Measurements from ENCODE around the gene RSF1. TPM values are rescaled to one million over a fixed set of nuclear protein-coding genes. Genes with fewer than 3 reads are reported as not detected.

The RSF1 gene
- total RNA-seq, 1 donor from 2014 or later = 14.5 TPM

GRCh38 chr11:77729063-77729462 is 91.5 kb downstream of the RSF1 start:
- Histone ChIP-seq H3K27me3 (ENCODE audit: control insufficient read depth, insufficient read depth, low read length) (no peaks in the 10 kb centered on the region), H3K36me3 (ENCODE audit: control insufficient read depth, insufficient read depth, low read length) (peaks cover 3% of the 10 kb centered on the region), H3K4me3 (ENCODE audit: low read depth, low read length) (no peak overlapping the region)
- TF ChIP-seq CTCF (IDR thresholded peaks at IDR 0.05; ENCODE audit: insufficient read depth, low read length, severe bottlenecking) = no peak
- DNase-seq (ENCODE audit: low read depth) (no peak), FAIRE-seq (no peak)

- no peak for TF ChIP-seq CTCF (IDR thresholded peaks at IDR 0.05; ENCODE audit: insufficient read depth, low read length, severe bottlenecking)
- peaks cover 3% of the 10 kb centered on the region for H3K36me3 ChIP-seq (ENCODE audit: control insufficient read depth, insufficient read depth, low read length)
- DNase-seq (ENCODE audit: low read depth) = no peak
- no peak for FAIRE-seq
- H3K27me3 ChIP-seq (ENCODE audit: control insufficient read depth, insufficient read depth, low read length) = no peaks in the 10 kb centered on the region
- H3K4me3 ChIP-seq (ENCODE audit: low read depth, low read length) = no peak overlapping the region
Observed at GRCh38 chr11:77728203-77728786, 92.2 kb downstream of the RSF1 start.

GRCh38 chr11:77726524-77726923 is 94.0 kb downstream of the RSF1 start:
- H3K27me3 ChIP-seq (ENCODE audit: control insufficient read depth, insufficient read depth, low read length) = no peaks in the 10 kb centered on the region
- FAIRE-seq = no peak
- peaks cover 4% of the 10 kb centered on the region for H3K36me3 ChIP-seq (ENCODE audit: control insufficient read depth, insufficient read depth, low read length)

GRCh38 chr11:77725433-77725832 is 95.1 kb downstream of the RSF1 start:
- no peak for FAIRE-seq

More at GRCh38 chr11:77726524-77726923, 94.0 kb downstream of the RSF1 start:
- no peak for DNase-seq (ENCODE audit: low read depth)
- no peak overlapping the region for H3K4me3 ChIP-seq (ENCODE audit: low read depth, low read length)
- no peak for TF ChIP-seq CTCF (IDR thresholded peaks at IDR 0.05; ENCODE audit: insufficient read depth, low read length, severe bottlenecking)

GRCh38 chr11:77724636-77725035 is 95.9 kb downstream of the RSF1 start:
- DNase-seq (ENCODE audit: low read depth) (no peak), FAIRE-seq (peak; percentile 13)
- Histone ChIP-seq H3K36me3 (ENCODE audit: control insufficient read depth, insufficient read depth, low read length) (peaks cover 4% of the 10 kb centered on the region), H3K27me3 (ENCODE audit: control insufficient read depth, insufficient read depth, low read length) (no peaks in the 10 kb centered on the region), H3K4me3 (ENCODE audit: low read depth, low read length) (no peak overlapping the region)
- TF ChIP-seq CTCF (IDR thresholded peaks at IDR 0.05; ENCODE audit: insufficient read depth, low read length, severe bottlenecking) = no peak

More at GRCh38 chr11:77725433-77725832, 95.1 kb downstream of the RSF1 start:
- DNase-seq (ENCODE audit: low read depth) = no peak
- no peaks in the 10 kb centered on the region for H3K27me3 ChIP-seq (ENCODE audit: control insufficient read depth, insufficient read depth, low read length)
- TF ChIP-seq CTCF (IDR thresholded peaks at IDR 0.05; ENCODE audit: insufficient read depth, low read length, severe bottlenecking) = no peak
- H3K4me3 ChIP-seq (ENCODE audit: low read depth, low read length) = no peak overlapping the region
- peaks cover 4% of the 10 kb centered on the region for H3K36me3 ChIP-seq (ENCODE audit: control insufficient read depth, insufficient read depth, low read length)

- H3K27me3 ChIP-seq (ENCODE audit: control insufficient read depth, insufficient read depth, low read length) = no peaks in the 10 kb centered on the region
- no peak for FAIRE-seq
- TF ChIP-seq CTCF (IDR thresholded peaks at IDR 0.05; ENCODE audit: insufficient read depth, low read length, severe bottlenecking) = no peak
- peaks cover 4% of the 10 kb centered on the region for H3K36me3 ChIP-seq (ENCODE audit: control insufficient read depth, insufficient read depth, low read length)
- DNase-seq (ENCODE audit: low read depth) = no peak
- no peak overlapping the region for H3K4me3 ChIP-seq (ENCODE audit: low read depth, low read length)
Observed at GRCh38 chr11:77723024-77723423, 97.5 kb downstream of the RSF1 start.

Data from bronchial epithelial cell (primary cell).